Bronchial epithelial cell (primary cell): ENCODE data around the gene CDK6. TPM values are rescaled to one million over a fixed set of nuclear protein-coding genes. Genes with fewer than 3 reads are reported as not detected.
A peak's percentile ranks its signal among the peaks of the same experiment; 100 is the strongest.

Experiments used
- DNase-seq: peaks from one replicate; pipeline ENCODE4 v3.0.0-alpha.2; 2010; ENCODE audit warnings: low read depth
- FAIRE-seq: peaks from 2 replicates; lab custom pipeline; 2011; peaks lifted over from hg19 to GRCh38; lab: Jason Lieb, UNC
- H3K27me3 ChIP-seq: 2 replicates; pipeline ENCODE4 v1.5.1; 2011; ENCODE audit warnings: low read length; ENCODE audit not compliant: control insufficient read depth, insufficient read depth
- H3K36me3 ChIP-seq: 2 replicates; pipeline ENCODE4 v1.5.1; 2011; ENCODE audit warnings: low read length; ENCODE audit not compliant: control insufficient read depth, insufficient read depth
- H3K4me3 ChIP-seq: 2 replicates; pipeline ENCODE4 v1.5.1; 2011; ENCODE audit warnings: mild to moderate bottlenecking, low read depth, low read length, control low read depth
- total RNA-seq: library from RNA; depleted of rRNA; stranded (reverse); fragments of >200 nt; gene quantifications from 2 replicates; pipeline ENCODE4 v1.2.1, GENCODE V29; 2014
- TF ChIP-seq, protein P1 (sequence below): IDR thresholded peaks from 2 replicates; pipeline ENCODE4 v1.5.1; 2011; ENCODE audit warnings: mild to moderate bottlenecking, moderate library complexity, low read length, control low read depth, inconsistent platforms; ENCODE audit not compliant: insufficient read depth, severe bottlenecking

The CDK6 gene
- total RNA-seq, 1 donor from 2014 or later = 52.9 TPM

DNA sequence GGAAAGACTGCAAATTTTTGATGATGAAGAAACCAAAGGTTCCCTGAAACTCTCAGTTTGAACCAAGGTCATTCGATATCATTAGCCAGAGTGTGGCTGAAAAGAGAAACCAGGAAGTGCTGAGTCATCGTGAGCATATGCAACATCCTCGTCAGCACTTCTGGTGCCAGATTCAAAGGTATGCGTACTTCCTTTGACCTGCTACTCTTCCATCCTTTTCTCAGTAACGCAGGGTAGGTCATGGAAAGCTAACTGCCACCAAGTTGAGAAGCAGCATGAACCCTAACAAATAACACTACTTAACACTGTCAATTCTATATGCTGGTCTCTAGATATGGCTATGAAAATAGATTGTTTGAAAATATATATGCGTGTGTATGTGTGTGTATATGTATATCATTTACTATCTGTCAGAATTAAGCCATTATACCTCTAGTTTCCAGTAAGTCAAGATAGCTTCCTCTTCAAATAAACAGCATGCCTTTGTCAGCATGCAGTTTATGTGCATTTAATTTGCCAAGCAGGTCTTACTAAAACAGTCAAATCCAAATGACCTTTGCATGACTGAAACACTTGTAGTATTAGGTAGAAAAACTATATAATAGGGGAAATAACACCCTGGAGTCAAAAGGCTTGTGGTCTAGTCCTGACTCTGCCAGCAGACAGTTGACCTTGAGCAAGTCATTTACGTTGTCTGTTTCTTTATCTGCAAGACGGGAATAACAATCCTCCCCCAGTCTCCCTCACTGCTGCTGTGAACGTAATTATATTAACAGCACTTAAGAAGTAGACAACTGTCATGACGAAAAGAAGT lies 26.4 kb downstream of the CDK6 start:
- FAIRE-seq (peak; percentile 72), DNase-seq (peak; percentile 92)
- no peaks in the 10 kb centered on the region for H3K36me3 ChIP-seq
- H3K27me3 ChIP-seq = no peaks in the 10 kb centered on the region
- TF ChIP-seq, protein P1, sequence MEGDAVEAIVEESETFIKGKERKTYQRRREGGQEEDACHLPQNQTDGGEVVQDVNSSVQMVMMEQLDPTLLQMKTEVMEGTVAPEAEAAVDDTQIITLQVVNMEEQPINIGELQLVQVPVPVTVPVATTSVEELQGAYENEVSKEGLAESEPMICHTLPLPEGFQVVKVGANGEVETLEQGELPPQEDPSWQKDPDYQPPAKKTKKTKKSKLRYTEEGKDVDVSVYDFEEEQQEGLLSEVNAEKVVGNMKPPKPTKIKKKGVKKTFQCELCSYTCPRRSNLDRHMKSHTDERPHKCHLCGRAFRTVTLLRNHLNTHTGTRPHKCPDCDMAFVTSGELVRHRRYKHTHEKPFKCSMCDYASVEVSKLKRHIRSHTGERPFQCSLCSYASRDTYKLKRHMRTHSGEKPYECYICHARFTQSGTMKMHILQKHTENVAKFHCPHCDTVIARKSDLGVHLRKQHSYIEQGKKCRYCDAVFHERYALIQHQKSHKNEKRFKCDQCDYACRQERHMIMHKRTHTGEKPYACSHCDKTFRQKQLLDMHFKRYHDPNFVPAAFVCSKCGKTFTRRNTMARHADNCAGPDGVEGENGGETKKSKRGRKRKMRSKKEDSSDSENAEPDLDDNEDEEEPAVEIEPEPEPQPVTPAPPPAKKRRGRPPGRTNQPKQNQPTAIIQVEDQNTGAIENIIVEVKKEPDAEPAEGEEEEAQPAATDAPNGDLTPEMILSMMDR = no peak
- no peak overlapping the region for H3K4me3 ChIP-seq

DNA sequence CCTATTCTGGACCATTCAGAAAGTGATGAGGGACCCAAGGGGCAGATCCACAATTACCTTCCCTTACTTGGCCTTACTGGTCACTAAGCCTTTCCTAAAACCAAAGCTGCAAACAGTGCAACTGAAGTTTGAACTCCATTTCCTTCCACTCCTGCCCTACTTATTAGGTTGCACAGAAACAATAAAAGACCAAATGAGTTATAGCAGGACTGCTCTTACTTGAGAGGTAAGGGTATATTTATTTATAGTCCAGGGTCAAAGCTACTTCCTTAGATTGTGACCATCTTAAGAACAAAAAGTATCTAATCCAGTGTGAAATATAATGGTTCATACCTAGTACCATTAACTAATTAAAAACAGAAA lies 27.0 kb downstream of the CDK6 start:
- H3K27me3 ChIP-seq = no peaks in the 10 kb centered on the region
- DNase-seq (no peak), FAIRE-seq (no peak)
- TF ChIP-seq, protein P1 = no peak
- no peaks in the 10 kb centered on the region for H3K36me3 ChIP-seq
- H3K4me3 ChIP-seq = no peak overlapping the region

DNA sequence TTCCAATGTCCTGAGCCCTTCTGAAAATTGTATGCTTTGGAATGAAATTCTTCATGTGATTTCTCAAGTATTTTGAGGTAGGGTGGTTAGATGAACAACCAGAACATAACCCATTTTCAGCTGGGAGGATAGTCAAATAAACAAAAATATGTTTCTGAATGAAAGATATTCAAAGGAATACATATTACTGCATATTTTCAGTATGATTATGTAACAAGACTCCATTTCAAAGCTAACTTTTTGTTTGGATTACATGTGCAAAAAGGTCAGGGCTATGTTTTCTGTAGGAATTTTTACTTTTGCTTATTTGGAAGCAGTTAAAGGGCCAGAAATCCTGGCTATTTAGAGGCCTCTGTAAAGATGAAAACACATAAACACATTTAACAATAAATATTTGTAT lies 27.7 kb downstream of the CDK6 start:
- H3K36me3 ChIP-seq = no peaks in the 10 kb centered on the region
- H3K4me3 ChIP-seq = no peak overlapping the region
- DNase-seq = no peak
- TF ChIP-seq, protein P1 = no peak
- H3K27me3 ChIP-seq = no peaks in the 10 kb centered on the region
- no peak for FAIRE-seq

DNA sequence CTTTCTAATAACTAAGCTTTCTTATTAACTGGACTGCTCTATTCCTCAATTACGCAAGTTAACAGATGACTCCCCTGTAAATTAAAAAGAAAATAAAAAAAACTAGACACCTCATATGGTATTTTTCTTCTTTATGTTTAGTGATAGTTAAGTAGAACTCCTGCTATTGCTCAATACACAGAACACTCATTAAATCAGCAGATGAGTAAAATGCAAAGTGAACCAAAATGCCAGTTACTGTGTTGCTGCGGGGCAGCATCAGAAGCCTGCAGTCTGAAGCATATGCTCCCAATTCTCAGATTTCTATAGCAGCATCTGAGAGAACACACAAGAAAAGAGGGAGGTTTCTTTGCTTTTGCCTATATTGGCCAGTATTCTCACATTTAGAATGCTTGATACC lies 28.4 kb downstream of the CDK6 start:
- FAIRE-seq (no peak), DNase-seq (peak; percentile 84)
- TF ChIP-seq, protein P1 = no peak
- no peak overlapping the region for H3K4me3 ChIP-seq
- no peaks in the 10 kb centered on the region for H3K27me3 ChIP-seq
- H3K36me3 ChIP-seq = no peaks in the 10 kb centered on the region

DNA sequence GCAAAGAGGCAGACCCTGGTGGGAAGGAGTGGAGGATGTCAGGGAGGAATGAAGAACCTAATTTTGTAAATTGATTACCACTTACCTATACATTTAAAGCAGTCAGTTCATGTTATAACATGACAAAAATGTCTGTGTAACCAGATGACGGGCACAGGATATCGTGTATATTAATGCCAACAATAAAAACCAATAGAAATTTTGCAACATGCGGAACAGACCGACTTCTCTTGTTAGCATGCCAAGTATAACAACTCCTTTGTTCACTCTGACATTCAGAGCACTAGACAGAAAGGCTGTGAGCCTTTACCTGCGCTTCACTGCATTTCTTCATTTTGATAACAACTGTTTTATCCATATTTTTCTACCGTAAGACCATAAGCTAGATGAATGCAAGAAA lies 29.9 kb downstream of the CDK6 start:
- peak; percentile 95 for DNase-seq
- TF ChIP-seq, protein P1 = no peak
- FAIRE-seq = no peak
- Histone ChIP-seq H3K27me3 (no peaks in the 10 kb centered on the region), H3K4me3 (no peak overlapping the region), H3K36me3 (no peaks in the 10 kb centered on the region)

DNA sequence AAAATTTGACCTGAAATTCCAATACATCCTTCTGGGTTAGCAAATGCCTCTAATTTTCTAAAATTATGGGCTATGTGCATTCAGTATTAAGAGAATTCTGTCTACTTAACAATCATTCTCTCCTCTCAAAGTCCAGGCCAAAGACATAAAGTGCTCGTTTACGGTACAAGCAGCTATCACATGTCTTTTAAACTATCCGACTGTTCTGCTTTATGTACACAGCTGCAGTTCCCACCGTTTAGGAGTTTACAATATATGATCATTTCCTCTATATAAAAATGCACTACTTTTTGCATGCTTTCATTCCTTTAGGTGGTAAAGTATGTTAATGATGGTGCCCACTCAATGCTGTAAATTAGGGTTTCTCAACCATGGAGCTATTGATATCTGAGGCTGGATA lies 34.0 kb downstream of the CDK6 start:
- Histone ChIP-seq H3K36me3 (no peaks in the 10 kb centered on the region), H3K4me3 (no peak overlapping the region), H3K27me3 (no peaks in the 10 kb centered on the region)
- FAIRE-seq (no peak), DNase-seq (no peak)
- TF ChIP-seq, protein P1 = no peak
